HG03175 (cell line): ENCODE data around the gene PTPRN2.
"Not testable (repeated sequence)": the region's sequence is repeated elsewhere in the genome, so short reads cannot be mapped to it uniquely, and the experiment has no call there.

Experiments used
- ATAC-seq: cut with Tn5 transposase; IDR thresholded peaks from one replicate; pipeline ENCODE4 v1.9.1; 2021; ENCODE audit warnings: mild to moderate bottlenecking, moderate library complexity; ENCODE audit not compliant: unreplicated experiment

PTPRN2 gene

DNA sequence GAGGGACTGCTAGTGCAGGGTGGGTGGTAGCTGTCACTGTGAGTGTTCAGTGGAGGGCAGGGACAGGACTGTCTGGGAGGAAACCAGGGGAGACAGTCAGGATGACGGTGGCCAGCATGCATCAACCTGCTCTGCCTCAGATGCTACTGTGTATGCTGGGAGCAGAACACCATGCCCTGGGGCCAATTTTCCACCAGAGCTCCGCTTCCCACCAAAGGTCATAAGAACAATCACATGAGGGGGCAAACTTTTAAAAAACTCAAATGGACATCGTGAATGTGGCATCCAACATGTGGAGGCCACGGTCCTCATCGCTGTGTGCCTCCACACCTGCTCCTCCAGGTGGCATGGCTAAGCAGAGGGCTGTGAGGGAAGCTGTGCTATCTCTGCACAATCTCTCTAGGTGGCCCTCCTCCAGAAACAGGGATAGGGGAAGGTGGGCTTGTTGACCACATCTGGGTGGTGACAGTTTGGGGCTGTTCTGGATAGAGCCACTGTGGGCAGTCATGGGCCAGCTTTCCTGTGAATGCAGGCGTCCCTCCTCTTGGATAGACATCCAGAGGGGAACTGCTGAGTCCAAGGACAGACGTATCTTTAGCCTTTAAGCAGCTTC, 411.0 kb downstream of the PTPRN2 start:
- no peak for ATAC-seq

DNA sequence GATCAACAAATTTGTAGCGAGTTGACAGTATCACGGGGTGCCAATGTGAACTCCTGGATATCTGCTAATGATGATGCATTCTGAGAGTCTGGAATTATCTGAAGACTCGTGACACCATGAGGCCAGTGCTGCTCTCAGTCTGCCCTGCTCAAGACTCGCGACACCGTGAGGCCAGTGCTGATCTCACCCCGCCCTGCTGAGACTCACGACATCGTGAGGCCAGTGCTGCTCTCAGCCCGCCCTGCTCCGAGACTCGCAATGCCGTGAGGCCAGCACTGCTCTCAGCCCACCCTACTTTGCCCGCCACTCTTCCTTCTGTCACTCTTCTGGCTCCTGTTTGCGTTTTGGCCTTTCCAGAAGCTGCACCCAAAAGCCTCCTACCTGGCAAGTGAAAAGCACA, 411.8 kb downstream of the PTPRN2 start:
- no peak for ATAC-seq

DNA sequence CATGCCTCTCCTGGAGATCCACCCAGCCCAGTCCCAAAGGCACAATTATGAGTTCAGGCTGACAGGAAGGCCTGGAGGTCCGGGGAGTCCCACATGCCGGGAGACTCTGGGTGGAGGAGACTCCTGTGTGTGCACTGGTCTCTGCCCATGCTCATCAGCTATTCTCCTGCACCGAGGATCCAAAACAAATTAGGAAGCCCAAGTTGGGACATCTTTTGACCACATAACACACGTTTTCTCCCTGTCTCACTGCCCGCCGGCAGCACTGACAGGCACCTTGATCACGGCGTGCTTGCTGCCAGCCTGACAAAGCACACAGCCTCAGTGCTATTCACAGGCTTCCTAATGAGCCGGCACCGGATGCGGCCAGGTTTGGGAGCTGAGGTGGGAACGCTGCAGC, 412.7 kb downstream of the PTPRN2 start:
- no peak for ATAC-seq

DNA sequence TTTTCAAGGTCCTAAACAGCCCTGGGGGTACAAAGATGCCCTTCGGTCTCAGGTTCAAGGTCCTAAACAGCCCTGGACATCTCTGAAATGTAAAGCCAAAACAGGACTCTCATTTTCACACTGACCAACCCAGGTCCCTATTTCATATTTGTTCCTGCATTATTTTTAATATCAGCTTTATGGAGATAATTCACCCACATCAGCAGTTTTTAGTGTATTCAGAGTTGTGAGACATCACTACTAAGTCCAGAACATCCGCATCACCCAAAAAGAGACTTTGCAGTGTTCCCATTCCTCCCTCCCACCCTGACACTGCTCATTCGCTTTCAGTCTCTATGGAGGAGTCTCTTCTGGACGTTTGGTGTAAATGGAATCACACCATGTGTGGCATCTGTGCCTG, 420.2 kb downstream of the PTPRN2 start:
- no peak for ATAC-seq

DNA sequence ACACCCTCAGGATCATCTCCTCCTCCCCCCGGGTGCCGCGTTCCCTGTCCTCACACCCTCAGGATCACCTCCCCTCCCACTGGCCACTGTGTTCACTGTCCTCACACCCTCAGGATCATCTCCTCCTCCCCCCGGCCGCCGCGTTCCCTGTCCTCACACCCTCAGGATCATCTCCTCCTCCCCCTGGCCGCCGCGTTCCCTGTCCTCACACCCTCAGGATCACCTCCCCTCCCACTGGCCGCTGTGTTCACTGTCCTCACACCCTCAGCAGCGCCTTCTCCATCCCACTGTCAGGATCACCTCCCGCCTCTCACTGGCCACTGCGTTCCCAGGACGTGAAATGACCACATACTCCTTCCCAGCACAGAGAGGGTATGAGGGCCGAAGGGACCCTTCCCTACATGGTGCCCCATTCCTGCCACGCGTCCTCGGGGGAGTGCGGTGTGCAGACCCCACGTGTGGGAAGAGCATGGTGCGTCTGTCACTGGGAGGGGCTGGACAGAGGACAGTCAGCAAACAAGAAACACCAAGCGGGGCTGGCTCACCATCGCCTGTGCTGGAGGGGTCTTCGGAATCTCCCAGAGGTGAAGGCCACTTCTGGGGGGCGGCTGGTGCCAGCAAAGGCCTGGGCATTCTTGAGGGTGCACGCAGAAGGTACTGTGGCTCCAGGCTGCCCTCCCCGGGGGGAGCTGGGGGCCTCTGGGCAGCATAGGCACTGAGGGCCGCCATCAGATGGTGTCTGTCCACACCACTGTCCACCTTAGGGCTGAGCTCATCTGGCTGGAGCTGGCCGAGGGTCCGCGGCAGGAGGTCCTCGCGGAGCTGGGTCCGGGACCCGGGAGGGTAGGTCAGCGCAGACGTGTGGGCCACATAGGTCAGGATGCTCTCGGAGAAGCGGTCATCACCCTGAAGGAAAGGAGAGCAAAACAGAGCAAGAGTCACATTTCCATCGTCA, 421.0 kb downstream of the PTPRN2 start:
- ATAC-seq = no peak

DNA sequence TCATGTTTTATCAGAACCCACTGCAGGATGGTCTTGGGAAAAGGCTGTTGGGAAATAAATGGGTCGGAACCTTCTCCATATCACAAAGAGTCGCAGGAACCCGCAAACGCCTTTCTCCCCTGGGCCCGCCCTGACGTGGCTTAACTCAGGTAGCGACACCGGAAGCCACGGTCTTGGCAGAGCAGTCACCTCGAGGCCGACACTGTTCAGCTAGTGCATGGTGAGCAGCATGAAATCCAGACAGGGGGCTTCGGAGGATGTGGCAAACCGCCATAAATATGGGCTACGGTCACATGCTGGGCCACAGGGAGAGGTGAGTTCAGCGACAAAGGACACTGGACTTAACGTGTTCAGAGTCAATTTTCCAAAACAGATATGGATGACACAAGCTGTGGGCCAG, 421.9 kb downstream of the PTPRN2 start:
- ATAC-seq = no peak

DNA sequence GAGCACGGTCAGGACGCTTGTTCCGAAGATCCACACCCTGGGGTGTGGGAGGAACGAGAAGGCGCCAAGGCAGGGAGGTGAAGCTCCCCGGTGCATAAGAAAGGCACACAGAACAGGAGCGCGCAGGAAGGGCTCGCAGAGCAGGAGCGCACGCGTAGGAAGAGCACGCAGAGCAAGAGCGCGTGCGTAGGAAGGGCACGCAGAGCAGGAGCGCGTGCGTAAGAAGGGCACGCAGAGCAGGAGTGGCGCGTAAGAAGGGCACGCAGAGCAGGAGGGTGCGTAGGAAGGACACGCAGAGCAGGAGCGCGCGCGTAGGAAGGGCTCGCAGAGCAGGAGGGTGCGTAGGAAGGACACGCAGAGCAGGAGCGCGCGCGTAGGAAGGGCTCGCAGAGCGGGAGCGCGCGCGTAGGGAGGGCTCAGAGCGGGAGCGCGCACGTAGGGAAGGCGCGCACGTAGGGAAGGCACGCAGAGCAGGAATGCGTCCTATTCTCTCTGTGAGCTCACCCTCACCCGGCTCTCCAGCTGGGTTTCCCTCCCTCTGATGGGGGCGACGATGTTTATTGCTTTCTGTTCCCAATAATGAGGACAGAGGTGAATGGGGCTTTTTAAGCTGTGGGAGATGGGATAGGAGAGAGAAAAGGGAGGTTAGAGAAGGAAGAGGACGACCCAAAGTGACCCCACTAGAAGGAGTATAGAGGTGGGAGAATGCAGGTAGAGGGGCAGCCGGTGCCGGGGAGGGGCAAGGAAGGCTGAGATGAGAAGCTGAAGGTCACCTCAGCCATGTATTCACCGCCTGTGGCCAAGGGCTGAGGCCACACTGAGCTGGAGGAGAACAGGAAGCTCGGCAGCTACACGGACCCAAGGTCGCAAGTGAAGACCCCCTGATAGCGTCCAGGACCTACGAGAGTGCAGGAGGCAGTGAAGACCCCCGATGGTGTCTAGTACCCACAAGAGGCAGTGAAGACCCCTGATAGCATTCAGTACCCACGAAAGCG, 423.2 kb downstream of the PTPRN2 start:
- ATAC-seq = no peak

DNA sequence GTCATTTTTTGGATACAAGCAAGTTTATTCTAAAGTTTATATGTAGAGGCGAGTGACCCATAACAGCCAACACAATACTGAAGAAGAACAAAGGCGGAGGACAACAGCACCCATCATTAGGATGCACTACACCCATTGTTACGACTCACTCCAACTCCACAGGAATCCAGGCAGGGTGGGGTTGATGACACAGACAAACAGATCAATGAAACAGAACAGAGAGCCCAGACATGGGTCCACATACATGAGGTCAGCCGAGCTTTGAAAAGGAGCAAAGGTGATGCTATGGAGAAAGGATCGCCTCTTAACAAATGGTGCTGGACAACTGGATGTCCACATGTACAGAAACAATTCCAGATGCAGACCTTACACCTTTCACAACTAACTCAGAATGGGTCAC, 426.4 kb downstream of the PTPRN2 start:
- no peak for ATAC-seq

DNA sequence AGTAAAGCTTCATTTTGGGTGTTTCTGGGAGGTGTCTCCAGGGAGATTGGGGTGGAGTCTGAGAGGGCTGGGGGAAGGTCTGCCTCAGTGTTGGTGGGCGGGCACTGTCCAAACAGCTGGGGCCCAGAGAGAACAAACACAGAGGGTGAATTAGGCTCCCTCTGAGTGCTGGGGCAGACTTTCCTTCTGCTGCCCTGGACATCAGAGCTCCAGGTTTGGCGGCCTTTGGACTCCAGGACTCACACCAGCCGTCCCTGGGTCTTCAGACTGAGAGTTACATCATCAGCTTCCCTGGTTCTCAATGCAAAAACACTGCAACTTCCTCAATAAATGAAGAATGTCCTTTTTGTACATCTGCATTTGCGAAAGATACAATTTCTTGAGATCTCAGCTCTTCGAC, 427.4 kb downstream of the PTPRN2 start:
- ATAC-seq = no peak

DNA sequence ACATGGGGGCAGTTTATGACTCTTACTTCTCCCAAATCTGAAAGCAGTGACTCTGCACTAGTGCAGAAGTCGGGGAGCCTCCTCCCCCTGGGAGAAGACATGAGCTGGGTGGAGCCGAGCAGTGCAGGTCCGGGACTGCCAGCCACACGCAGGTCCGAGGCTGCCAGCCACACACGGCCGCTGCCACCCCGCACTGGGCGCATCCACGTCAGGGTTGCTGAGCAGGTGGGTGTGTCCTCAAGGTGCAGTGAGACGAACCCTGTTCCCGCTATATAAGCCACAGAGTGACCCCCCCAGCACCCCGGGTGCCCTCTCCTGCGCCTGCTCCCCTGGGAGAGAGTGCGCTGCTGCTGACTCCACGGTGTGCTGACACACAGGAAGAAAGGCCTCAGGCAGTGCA, 430.2 kb downstream of the PTPRN2 start:
- no peak for ATAC-seq

DNA sequence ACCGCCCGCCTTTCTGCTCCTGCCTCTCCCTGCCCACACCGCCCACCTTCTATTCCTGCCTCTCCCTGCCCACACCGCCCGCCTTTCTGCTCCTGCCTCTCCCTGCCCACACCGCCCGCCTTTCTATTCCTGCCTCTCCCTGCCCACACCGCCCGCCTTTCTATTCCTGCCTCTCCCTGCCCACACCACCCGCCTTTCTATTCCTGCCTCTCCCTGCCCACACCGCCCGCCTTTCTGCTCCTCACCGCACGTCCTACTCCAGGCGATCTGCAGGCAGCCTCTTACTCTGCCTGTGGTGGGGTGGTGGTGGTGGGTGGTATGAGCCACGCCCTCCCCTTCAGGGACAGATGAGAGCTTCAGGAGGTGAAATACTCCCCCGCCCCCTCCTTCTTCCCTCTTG, 436.4 kb downstream of the PTPRN2 start:
- ATAC-seq = not testable (repeated sequence)

DNA sequence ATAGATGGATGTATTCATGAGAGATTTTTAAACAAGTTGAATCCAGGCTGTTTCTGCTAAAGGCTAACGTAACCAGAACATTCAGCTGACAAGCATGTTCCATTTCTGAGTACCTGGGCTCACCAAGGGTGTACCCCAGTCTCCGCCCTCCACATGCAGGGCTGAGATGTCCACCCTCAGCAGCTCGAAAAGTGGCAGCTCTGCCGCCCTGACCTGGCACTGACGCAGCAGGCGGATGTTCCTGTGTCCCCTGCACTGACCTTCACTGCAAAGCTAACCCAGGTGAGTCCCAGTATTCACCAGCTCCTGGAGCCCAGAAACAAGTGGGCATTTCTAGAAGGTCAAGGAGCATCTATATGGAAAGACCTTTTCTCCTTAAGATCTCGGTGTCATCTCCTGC, 437.4 kb downstream of the PTPRN2 start:
- ATAC-seq = no peak

DNA sequence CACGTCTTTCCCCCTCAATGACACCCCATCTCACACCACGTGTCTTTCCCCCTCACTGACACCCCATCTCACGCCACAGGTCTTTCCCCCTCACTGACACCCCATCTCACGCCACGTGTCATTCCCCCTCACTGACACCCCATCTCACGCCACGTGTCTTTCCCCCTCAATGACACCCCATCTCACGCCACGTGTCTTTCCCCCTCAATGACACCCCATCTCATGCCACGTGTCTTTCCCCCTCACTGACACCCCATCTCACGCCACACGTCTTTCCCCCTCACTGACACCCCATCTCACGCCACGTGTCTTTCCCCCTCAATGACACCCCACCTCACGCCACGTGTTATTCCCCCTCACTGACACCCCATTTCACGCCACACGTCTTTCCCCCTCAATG, 440.2 kb downstream of the PTPRN2 start:
- not testable (repeated sequence) for ATAC-seq

DNA sequence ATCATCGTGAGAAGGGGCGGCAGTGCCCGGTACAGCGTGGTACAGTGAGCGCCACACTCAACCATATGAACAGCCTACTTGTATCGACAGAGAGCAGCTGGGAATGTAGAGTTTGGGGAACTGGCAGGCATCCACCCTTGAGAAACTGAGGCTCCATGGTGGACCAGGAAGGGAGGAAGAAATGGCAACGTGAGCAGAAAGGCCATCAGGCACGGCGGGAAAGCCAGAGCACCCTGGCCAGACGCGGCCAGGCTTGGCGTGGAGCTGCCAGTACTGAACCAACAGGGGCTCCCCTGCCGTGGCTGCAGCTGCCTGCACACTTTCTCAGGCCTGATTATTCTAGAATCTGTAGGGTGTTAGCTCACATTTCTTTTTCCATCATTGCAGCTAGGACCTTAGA, 442.3 kb downstream of the PTPRN2 start:
- no peak for ATAC-seq

DNA sequence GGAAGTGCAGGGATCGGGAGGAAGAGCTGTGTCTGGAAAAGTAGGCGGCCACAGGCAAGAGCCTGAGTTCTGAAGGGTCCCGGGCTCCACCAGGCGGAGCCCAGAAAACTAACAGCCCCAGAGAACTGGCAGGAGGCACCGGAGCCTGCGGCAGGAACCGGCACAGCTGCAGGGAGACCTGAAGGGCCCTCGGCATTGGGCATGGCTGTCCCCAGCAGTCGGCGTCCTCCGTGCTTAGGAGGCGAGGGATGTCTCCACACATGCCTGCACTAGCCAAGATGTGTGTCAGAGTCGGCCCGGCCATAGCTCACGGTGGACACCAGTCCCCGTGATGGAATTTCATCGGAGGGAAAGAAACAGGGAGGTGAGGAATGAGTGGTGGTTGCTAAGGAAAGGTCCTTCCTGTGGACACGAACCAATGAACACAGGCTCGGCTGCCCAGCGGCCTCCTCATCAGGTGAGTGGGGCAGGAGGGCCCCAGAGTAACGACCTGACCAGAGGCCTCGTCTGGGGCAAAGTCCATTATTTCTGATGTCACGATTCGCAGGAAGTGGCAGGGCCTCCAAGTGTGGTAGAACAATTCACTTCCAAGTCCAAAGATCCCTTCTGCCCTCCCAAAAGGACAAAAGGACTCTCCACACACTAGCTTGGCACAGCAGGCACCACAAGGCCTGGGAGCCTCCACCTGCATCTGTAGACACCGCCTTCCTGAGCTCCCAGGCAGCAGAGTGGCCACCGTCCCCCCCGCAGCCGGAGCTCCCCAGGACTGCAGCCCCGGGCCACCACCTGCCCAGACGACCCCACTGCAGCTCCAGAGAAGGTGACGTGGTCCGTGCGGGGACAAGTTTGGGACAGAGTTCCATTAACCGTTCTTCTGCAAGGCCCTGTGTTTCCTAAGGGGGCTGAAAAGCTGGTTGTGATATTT, 444.2 kb downstream of the PTPRN2 start:
- no peak for ATAC-seq

DNA sequence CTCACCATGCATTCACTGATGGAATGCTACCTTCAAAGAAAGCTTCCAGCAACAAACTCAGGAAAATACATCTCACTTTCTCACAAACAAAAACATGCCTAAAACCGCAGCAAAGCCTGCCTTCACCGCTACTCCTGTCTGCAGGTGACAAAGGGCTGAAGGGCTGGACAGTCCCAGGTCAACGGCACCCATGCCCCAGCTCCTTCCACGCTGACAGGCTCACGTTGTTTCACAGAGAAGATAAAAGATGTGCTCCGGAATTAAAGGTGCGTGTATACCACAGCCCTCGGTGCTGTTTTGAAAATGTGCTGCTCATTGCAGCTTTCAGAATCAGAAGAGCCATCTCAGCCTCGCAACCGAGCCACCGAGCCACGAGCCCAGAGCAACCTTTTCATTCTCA, 445.0 kb downstream of the PTPRN2 start:
- no peak for ATAC-seq

DNA sequence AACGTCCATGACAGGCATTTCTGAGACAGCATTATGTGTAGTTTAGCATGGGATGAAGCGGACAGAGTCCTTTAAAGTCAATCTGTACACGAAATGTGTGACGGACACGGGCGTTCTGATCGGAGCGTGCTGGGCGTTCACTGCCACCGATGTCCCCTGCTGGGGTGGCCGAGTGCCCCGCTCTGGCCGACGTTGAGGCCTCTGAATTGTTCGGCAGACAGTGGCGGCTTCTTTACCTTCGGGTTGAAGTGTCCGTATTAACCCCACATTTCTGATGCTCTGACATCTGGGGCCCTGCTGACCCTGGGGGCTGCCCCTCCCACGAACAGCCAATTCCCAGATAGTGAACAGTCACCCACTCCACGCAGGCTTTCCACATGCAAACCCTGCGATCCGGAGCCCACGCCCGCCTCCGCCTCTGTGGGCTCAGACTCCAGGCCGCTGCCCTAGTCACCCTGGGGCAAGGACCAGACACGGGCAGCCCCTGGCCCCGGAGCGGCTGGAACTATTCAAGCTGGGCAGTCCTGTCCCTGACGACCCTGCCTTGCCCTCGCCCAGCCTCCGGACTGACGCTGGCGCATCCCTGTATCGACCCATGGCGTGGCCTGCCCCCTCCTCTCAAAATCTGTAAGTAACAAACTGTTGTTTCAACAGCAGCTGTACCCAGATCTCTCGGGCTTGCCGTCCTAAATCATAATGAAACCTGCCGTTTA, 445.7 kb downstream of the PTPRN2 start:
- no peak for ATAC-seq

DNA sequence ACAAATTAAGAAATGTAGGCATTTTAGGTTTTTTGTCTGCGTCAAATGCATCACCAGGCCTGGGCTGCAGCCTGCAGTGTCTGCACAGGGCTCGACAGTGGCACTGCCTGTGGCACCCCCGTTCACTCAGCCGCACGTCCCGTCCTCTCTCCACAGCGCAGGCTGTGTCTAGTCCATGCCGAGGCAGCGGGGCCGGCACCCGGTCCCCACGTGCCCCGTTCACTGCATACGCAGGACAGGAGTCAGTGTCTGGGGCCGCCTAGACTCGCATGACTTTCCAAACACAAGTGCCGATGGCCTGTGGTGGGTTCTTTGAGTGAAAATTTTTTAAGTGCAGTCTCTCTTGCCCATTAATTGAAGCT, 446.4 kb downstream of the PTPRN2 start:
- no peak for ATAC-seq

DNA sequence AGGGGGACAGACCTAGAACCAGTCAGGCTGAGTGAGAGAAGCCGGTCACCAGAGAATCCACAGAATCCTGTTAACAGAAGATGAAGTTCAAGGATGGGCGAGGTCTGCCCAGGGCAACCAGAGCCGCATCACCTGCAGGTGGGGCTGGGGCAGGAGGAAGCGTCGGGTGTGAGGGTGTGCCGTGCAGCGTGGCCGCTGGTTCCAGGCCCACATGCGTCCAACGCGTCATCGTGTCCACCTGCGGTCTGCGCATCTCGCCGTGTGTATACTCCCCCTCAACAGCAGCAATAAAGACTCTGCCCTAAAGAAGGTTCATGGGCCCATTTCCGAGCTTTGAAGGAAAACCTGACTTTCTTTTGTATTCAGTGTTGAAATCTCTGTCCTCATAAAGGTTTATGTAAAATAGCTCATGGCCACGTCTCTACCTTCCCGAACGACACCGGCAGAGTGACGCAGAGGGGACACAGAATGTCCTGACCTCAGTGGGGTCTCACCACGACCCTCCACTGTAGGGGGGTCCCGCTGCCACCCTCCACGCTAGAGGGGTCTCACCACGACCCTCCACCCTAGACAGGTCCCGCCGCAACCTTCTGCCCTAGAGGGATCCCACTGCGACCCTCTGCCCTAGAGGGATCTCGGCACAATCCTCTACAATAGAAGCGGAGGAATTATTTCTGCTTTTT, 446.9 kb downstream of the PTPRN2 start:
- no peak for ATAC-seq
